HepG2 (cell line): ENCODE data around the gene TMEM131. TPM values are rescaled to one million over a fixed set of nuclear protein-coding genes. Genes with fewer than 3 reads are reported as not detected.

Experiments used
- KLF9 ChIP-seq: IDR thresholded peaks from 2 replicates; pipeline ENCODE4 v1.6.1; 2016; ENCODE audit warnings: low read depth
- RFX5 ChIP-seq: IDR thresholded peaks from 2 replicates; pipeline ENCODE4 v1.6.1; 2011; ENCODE audit warnings: low read depth, low read length, improper control_type of control experiment
- SP4 ChIP-seq: sonication (generic); formaldehyde crosslinking; IDR thresholded peaks from 2 replicates; pipeline ENCODE4 v1.8.1; 2023; ENCODE audit warnings: mild to moderate bottlenecking, missing genetic modification reagents
- ZBTB38 ChIP-seq: sonication (generic); formaldehyde crosslinking; IDR thresholded peaks from 2 replicates; pipeline ENCODE4 v1.5.1; 2020; ENCODE audit warnings: mild to moderate bottlenecking, missing genetic modification reagents
- ZHX2 ChIP-seq, 2 experiments: sonication (generic) in 1 of 2; formaldehyde crosslinking in 1 of 2; IDR thresholded peaks; 2 replicates each; pipeline versions ENCODE4 v1.6.1 to v1.9.0; 2014 to 2022; ENCODE audit warnings: antibody characterized with exemption in 1 of 2, borderline replicate concordance in 1 of 2, inconsistent platforms in 1 of 2, low read depth in 1 of 2, missing genetic modification reagents in 1 of 2
- ZNF333 ChIP-seq: sonication (generic); formaldehyde crosslinking; IDR thresholded peaks from 2 replicates; pipeline ENCODE4 v1.4.0; 2020; ENCODE audit warnings: mild to moderate bottlenecking, missing genetic modification reagents, borderline replicate concordance
- ZNF552 ChIP-seq: sonication (generic); formaldehyde crosslinking; IDR thresholded peaks from 2 replicates; pipeline ENCODE4 v1.9.0; 2022; ENCODE audit warnings: missing genetic modification reagents, mild to moderate bottlenecking, borderline replicate concordance
- ZNF562 ChIP-seq: sonication (generic); formaldehyde crosslinking; IDR thresholded peaks from 2 replicates; pipeline ENCODE4 v1.8.0; 2022; ENCODE audit warnings: missing genetic modification reagents, borderline replicate concordance
- polyA plus RNA-seq, 8 experiments: library from polyadenylated mRNA; depleted of rRNA in 3 of 8; stranded (reverse) in 7 of 8; unstranded in 1 of 8; fragments of >200 nt; fragmentation: Illumina TruSeq in 4 of 8; extraction: Trizol in 4 of 8; gene quantifications; 2 replicates each; pipeline versions ENCODE4 v1.2.1 to v1.2.3, GENCODE V29; 2011 to 2016; ENCODE audit warnings: low read depth in 4 of 8, missing spikeins in 1 of 8, mixed read lengths in 1 of 8; ENCODE audit not compliant: insufficient read depth in 1 of 8
- total RNA-seq, 5 experiments: library from RNA; depleted of rRNA; stranded (reverse); fragments of >200 nt; fragmentation: Illumina TruSeq; extraction: Trizol; gene quantifications; 2 replicates each; pipeline ENCODE4 v1.2.3, GENCODE V29; 2016; ENCODE audit warnings: low read depth in 1 of 5
- TF ChIP-seq, protein P1 (sequence below): sonication (generic); formaldehyde crosslinking; IDR thresholded peaks from 2 replicates; pipeline ENCODE4 v1.4.0; 2020; ENCODE audit warnings: mild to moderate bottlenecking, missing genetic modification reagents
- TF ChIP-seq, protein P2 (sequence below): sonication (generic); formaldehyde crosslinking; IDR thresholded peaks from 2 replicates; pipeline ENCODE4 v1.5.0; 2020; ENCODE audit warnings: mild to moderate bottlenecking, missing genetic modification reagents

TMEM131 gene
- total and polyA plus RNA-seq, 2 of the 13 experiments (the other 11 are each of a cell fraction or from before 2014, with no cell fraction given), result 17.9 to 19.5 TPM

DNA sequence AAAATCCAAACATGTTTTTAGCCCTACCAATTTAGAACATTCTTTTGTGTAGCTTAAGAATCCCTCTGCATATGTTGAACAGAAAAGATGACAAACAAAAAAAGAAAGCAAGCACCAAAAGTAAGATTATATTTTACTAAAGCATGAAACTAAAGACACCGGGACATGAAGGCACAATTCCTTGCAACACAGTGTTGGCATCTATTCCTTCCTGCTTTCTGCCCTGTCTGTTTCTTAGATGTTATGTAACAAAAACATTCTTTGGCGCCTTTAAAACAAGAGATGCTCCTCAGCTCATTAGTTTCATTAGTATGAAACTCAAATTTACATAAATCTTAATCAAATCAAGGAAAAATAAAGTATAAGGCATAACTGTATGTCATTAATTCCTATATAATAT is 106.6 kb downstream of the TMEM131 start (continued):
- TF ChIP-seq, protein P1, sequence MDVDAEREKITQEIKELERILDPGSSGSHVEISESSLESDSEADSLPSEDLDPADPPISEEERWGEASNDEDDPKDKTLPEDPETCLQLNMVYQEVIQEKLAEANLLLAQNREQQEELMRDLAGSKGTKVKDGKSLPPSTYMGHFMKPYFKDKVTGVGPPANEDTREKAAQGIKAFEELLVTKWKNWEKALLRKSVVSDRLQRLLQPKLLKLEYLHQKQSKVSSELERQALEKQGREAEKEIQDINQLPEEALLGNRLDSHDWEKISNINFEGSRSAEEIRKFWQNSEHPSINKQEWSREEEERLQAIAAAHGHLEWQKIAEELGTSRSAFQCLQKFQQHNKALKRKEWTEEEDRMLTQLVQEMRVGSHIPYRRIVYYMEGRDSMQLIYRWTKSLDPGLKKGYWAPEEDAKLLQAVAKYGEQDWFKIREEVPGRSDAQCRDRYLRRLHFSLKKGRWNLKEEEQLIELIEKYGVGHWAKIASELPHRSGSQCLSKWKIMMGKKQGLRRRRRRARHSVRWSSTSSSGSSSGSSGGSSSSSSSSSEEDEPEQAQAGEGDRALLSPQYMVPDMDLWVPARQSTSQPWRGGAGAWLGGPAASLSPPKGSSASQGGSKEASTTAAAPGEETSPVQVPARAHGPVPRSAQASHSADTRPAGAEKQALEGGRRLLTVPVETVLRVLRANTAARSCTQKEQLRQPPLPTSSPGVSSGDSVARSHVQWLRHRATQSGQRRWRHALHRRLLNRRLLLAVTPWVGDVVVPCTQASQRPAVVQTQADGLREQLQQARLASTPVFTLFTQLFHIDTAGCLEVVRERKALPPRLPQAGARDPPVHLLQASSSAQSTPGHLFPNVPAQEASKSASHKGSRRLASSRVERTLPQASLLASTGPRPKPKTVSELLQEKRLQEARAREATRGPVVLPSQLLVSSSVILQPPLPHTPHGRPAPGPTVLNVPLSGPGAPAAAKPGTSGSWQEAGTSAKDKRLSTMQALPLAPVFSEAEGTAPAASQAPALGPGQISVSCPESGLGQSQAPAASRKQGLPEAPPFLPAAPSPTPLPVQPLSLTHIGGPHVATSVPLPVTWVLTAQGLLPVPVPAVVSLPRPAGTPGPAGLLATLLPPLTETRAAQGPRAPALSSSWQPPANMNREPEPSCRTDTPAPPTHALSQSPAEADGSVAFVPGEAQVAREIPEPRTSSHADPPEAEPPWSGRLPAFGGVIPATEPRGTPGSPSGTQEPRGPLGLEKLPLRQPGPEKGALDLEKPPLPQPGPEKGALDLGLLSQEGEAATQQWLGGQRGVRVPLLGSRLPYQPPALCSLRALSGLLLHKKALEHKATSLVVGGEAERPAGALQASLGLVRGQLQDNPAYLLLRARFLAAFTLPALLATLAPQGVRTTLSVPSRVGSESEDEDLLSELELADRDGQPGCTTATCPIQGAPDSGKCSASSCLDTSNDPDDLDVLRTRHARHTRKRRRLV (CRISPR knock-in tag), result no peak
- TF ChIP-seq ZNF552 (CRISPR knock-in tag) (no peak), SP4 (no peak), ZNF562 (CRISPR knock-in tag) (no peak), KLF9 (CRISPR knock-in tag) (no peak), RFX5 (no peak), ZNF333 (no peak), ZBTB38 (no peak), ZHX2 (IDR thresholded peaks at IDR 0.05; ENCODE audit: low read depth) (no peak), ZHX2 (CRISPR knock-in tag; IDR thresholded peaks at IDR 0.05; ENCODE audit: borderline replicate concordance) (no peak)
- TF ChIP-seq, protein P2, sequence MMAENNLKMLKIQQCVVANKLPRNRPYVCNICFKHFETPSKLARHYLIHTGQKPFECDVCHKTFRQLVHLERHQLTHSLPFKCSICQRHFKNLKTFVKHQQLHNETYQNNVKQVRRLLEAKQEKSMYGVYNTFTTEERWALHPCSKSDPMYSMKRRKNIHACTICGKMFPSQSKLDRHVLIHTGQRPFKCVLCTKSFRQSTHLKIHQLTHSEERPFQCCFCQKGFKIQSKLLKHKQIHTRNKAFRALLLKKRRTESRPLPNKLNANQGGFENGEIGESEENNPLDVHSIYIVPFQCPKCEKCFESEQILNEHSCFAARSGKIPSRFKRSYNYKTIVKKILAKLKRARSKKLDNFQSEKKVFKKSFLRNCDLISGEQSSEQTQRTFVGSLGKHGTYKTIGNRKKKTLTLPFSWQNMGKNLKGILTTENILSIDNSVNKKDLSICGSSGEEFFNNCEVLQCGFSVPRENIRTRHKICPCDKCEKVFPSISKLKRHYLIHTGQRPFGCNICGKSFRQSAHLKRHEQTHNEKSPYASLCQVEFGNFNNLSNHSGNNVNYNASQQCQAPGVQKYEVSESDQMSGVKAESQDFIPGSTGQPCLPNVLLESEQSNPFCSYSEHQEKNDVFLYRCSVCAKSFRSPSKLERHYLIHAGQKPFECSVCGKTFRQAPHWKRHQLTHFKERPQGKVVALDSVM (CRISPR knock-in tag), result no peak
